Uterus (tissue), 2 donors: Measurements from ENCODE around the gene UCK2.

ENCODE experiments used
- CTCF ChIP-seq, 4 experiments: fragments of 200-600 bp in 2 of 4; fragments of 450-650 bp in 2 of 4; sonication (generic) in 2 of 4; IDR thresholded peaks; one replicate each; pipeline ENCODE4 v1.5.1; 2016 to 2019; ENCODE audit warnings: antibody characterized with exemption in 4 of 4, mild to moderate bottlenecking in 2 of 4, moderate library complexity in 1 of 4
- POLR2A ChIP-seq, 2 donors: fragments of 450-650 bp; IDR thresholded peaks; one replicate each; pipeline ENCODE4 v1.6.1; 2016; ENCODE audit warnings: antibody characterized with exemption in 2 of 2, mild to moderate bottlenecking in 1 of 2, moderate library complexity in 1 of 2

GRCh38 chr1:165815725-165816124 lies 11.7 kb upstream of the UCK2 start:
- TF ChIP-seq POLR2A (IDR thresholded peaks at IDR 0.05) = no peak
- no peak for TF ChIP-seq CTCF (IDR thresholded peaks at IDR 0.05)
